WTC11 (cell line): ENCODE measurements around the gene TMEM88. TPM values are rescaled to one million over a fixed set of nuclear protein-coding genes. Genes with fewer than 3 reads are reported as not detected.

Experiments used
- ATAC-seq: fragments of 200-7000 bp; cut with Tn5 transposase; 2 replicates; pipeline ENCODE4 v1.10.0; 2021; ENCODE audit warnings: mild to moderate bottlenecking, moderate library complexity
- CTCF ChIA-PET: fragments of 300-600 bp; sonication (Branson Sonifier 250); formaldehyde crosslinking; loops from one replicate; lab custom pipeline; 2021; ENCODE audit warnings: antibody characterized with exemption; lab: Charles Lee
- POLR2A ChIA-PET: fragments of 350-600 bp; sonication (Branson Sonifier 250); formaldehyde crosslinking; loops from one replicate; lab custom pipeline; 2021; ENCODE audit warnings: antibody characterized with exemption; lab: Charles Lee
- DNase-seq: peaks from one replicate; pipeline ENCODE4 v3.0.0; 2021; ENCODE audit warnings: low spot score
- H3K27ac Mint-ChIP-seq: 2 replicates; pipeline ENCODE4 v1.8.0; 2021; ENCODE audit warnings: mixed read lengths
- H3K27me3 Mint-ChIP-seq: 2 replicates; pipeline ENCODE4 v1.8.0; 2021; ENCODE audit warnings: low read depth, mild to moderate bottlenecking, moderate library complexity, mixed read lengths
- H3K36me3 Mint-ChIP-seq: 2 replicates; pipeline ENCODE4 v1.8.0; 2021; ENCODE audit warnings: mixed read lengths
- H3K4me1 Mint-ChIP-seq: 2 replicates; pipeline ENCODE4 v1.8.0; 2022; ENCODE audit warnings: mixed read lengths
- H3K4me3 Mint-ChIP-seq: 2 replicates; pipeline ENCODE4 v1.8.0; 2021; ENCODE audit warnings: mild to moderate bottlenecking, moderate library complexity, mixed read lengths
- H3K9me3 Mint-ChIP-seq: 2 replicates; pipeline ENCODE4 v1.8.0; 2021; ENCODE audit warnings: mixed read lengths
- ATF1 ChIP-seq: sonication (generic); formaldehyde crosslinking; IDR thresholded peaks from 2 replicates; pipeline ENCODE4 v1.8.1; 2023; ENCODE audit warnings: mild to moderate bottlenecking, moderate library complexity, missing genetic modification reagents
- ATF3 ChIP-seq: sonication (generic); formaldehyde crosslinking; conservative IDR thresholded peaks from 2 replicates; pipeline ENCODE4 v1.8.1; 2022; ENCODE audit warnings: mild to moderate bottlenecking, missing genetic modification reagents
- CTCF ChIP-seq: fragments of 200-600 bp; IDR thresholded peaks from 2 replicates; pipeline ENCODE4 v1.8.0; 2022; ENCODE audit warnings: antibody characterized with exemption
- E2F4 ChIP-seq: sonication (generic); formaldehyde crosslinking; IDR thresholded peaks from 2 replicates; pipeline ENCODE4 v1.8.1; 2022; ENCODE audit warnings: low read depth, mild to moderate bottlenecking, moderate library complexity, missing genetic modification reagents, borderline replicate concordance
- ETV6 ChIP-seq: sonication (generic); formaldehyde crosslinking; IDR thresholded peaks from 2 replicates; pipeline ENCODE4 v1.8.1; 2022; ENCODE audit warnings: mild to moderate bottlenecking, missing genetic modification reagents
- GRHL2 ChIP-seq: fragments of 250-450 bp; sonication (Bioruptor Pico); IDR thresholded peaks from 2 replicates; pipeline ENCODE4 v1.8.0; 2022; ENCODE audit warnings: mild to moderate bottlenecking, moderate library complexity; ENCODE audit not compliant: insufficient replicate concordance, severe bottlenecking
- HMGA2 ChIP-seq: fragments of 250-450 bp; sonication (Bioruptor Pico); IDR thresholded peaks from 2 replicates; pipeline ENCODE4 v1.4.0; 2021; ENCODE audit warnings: mild to moderate bottlenecking, moderate library complexity
- HMGXB4 ChIP-seq: sonication (generic); formaldehyde crosslinking; IDR thresholded peaks from 2 replicates; pipeline ENCODE4 v1.8.1; 2023; ENCODE audit warnings: mild to moderate bottlenecking, moderate library complexity, missing genetic modification reagents
- IRF2 ChIP-seq: sonication (generic); formaldehyde crosslinking; IDR thresholded peaks from 2 replicates; pipeline ENCODE4 v1.8.0; 2022; ENCODE audit warnings: low read depth, missing genetic modification reagents, borderline replicate concordance
- NR3C1 ChIP-seq: sonication (generic); formaldehyde crosslinking; conservative IDR thresholded peaks from 2 replicates; pipeline ENCODE4 v1.8.1; 2023; ENCODE audit warnings: low read depth, mild to moderate bottlenecking, missing genetic modification reagents
- OVOL2 ChIP-seq: fragments of 250-450 bp; sonication (Bioruptor Pico); IDR thresholded peaks from 2 replicates; pipeline ENCODE4 v1.9.0; 2021; ENCODE audit warnings: mild to moderate bottlenecking, borderline replicate concordance
- PRDM15 ChIP-seq: sonication (generic); formaldehyde crosslinking; IDR thresholded peaks from 2 replicates; pipeline ENCODE4 v1.8.0; 2022; ENCODE audit warnings: missing genetic modification reagents
- PREB ChIP-seq: sonication (generic); formaldehyde crosslinking; IDR thresholded peaks from 2 replicates; pipeline ENCODE4 v1.8.1; 2022; ENCODE audit warnings: mild to moderate bottlenecking, missing genetic modification reagents, moderate library complexity, borderline replicate concordance
- SMAD3 ChIP-seq: sonication (generic); formaldehyde crosslinking; IDR thresholded peaks from 2 replicates; pipeline ENCODE4 v1.8.0; 2022; ENCODE audit warnings: missing genetic modification reagents, mild to moderate bottlenecking, borderline replicate concordance
- TCF7 ChIP-seq: sonication (generic); formaldehyde crosslinking; IDR thresholded peaks from 2 replicates; pipeline ENCODE4 v1.8.0; 2022; ENCODE audit warnings: mild to moderate bottlenecking, low read depth, missing genetic modification reagents, moderate library complexity
- USF2 ChIP-seq: sonication (generic); formaldehyde crosslinking; IDR thresholded peaks from 2 replicates; pipeline ENCODE4 v1.8.1; 2023; ENCODE audit warnings: mild to moderate bottlenecking, missing genetic modification reagents, moderate library complexity
- ZBTB43 ChIP-seq: sonication (generic); formaldehyde crosslinking; IDR thresholded peaks from 2 replicates; pipeline ENCODE4 v1.8.1; 2023; ENCODE audit warnings: mild to moderate bottlenecking, missing genetic modification reagents
- ZNF121 ChIP-seq: sonication (generic); formaldehyde crosslinking; IDR thresholded peaks from 2 replicates; pipeline ENCODE4 v1.8.0; 2023; ENCODE audit warnings: missing genetic modification reagents
- ZNF138 ChIP-seq: sonication (generic); formaldehyde crosslinking; conservative IDR thresholded peaks from 2 replicates; pipeline ENCODE4 v1.8.1; 2022; ENCODE audit warnings: mild to moderate bottlenecking, moderate library complexity, missing genetic modification reagents
- ZNF416 ChIP-seq: fragments of 250-450 bp; sonication (Bioruptor Pico); IDR thresholded peaks from 2 replicates; pipeline ENCODE4 v1.9.0; 2021; ENCODE audit warnings: mild to moderate bottlenecking, inconsistent platforms
- ZNF512 ChIP-seq: sonication (generic); formaldehyde crosslinking; IDR thresholded peaks from 2 replicates; pipeline ENCODE4 v1.8.1; 2022; ENCODE audit warnings: missing genetic modification reagents, borderline replicate concordance
- total RNA-seq: library from RNA; stranded (reverse); gene quantifications from 3 replicates; pipeline ENCODE4 v1.2.3, GENCODE V29; 2021

The TMEM88 gene
- total RNA-seq, 1 experiment from 2014 or later, result 2.9 TPM

GRCh38 chr17:7816926-7817642, 37.8 kb upstream of the TMEM88 start (continued):
- no peak for TF ChIP-seq USF2 (CRISPR knock-in tag)

- ChIA-PET CTCF (interaction anchor here (0.9 to 2.2 kb wide), 4 partner anchors 74 to 256 kb away, joined by 3 to 10 read pairs (median 4); no protein-coding TSS in a partner anchor), POLR2A (no interaction called here)
- no peak overlapping the region for H3K4me3 Mint-ChIP-seq
- no peaks in the 10 kb centered on the region for H3K9me3 Mint-ChIP-seq
- H3K27ac Mint-ChIP-seq, result no peak overlapping the region
- peaks cover 3% of the 10 kb centered on the region for H3K27me3 Mint-ChIP-seq
- ATAC-seq (no peak), DNase-seq (no peak)
- no peaks in the 10 kb centered on the region for H3K4me1 Mint-ChIP-seq
- TF ChIP-seq NR3C1 (CRISPR knock-in tag) (no peak), IRF2 (CRISPR knock-in tag) (no peak), ZNF138 (no peak), GRHL2 (CRISPR knock-in tag) (no peak), CTCF (no peak), PREB (no peak), ATF1 (CRISPR knock-in tag) (no peak), PRDM15 (no peak), ATF3 (CRISPR knock-in tag) (no peak), ZBTB43 (no peak), E2F4 (CRISPR knock-in tag) (no peak), ETV6 (CRISPR knock-in tag) (no peak), SMAD3 (no peak), ZNF121 (CRISPR knock-in tag) (no peak), ZNF416 (CRISPR knock-in tag) (no peak), OVOL2 (no peak), HMGXB4 (CRISPR knock-in tag) (no peak), TCF7 (CRISPR knock-in tag) (no peak), ZNF512 (CRISPR knock-in tag) (no peak), HMGA2 (no peak)
- H3K36me3 Mint-ChIP-seq, result no peaks in the 10 kb centered on the region
Measured at GRCh38 chr17:7817643-7817964, 37.3 kb upstream of the TMEM88 start.
